ENCODE measurements around the gene EHMT2. TPM values are rescaled to one million over a fixed set of nuclear protein-coding genes. Genes with fewer than 3 reads are reported as not detected.

Gene EHMT2
- total and polyA plus RNA-seq, 2 of the 13 experiments (the other 11 are each of a cell fraction or from before 2014, with no cell fraction given) = 55.2 to 69.2 TPM

GRCh38 chr6:31834367-31835250 is 62.9 kb downstream of the EHMT2 start (continued):
- peak; percentile 51; the same call in 1 of the 2 replicates for TF ChIP-seq ZNF784 (CRISPR knock-in tag; IDR thresholded peaks at IDR 0.05; ENCODE audit: borderline replicate concordance)
- 0 out of 2 replicates have a peak, but pooled peaks have one; percentile 12 for TF ChIP-seq BHLHE40 (IDR thresholded peaks at IDR 0.05; ENCODE audit: low read length)
- TF ChIP-seq ZNF143 (CRISPR knock-in tag; IDR thresholded peaks at IDR 0.05) = peak; percentile 89
- peak; percentile 81 for TF ChIP-seq MLXIP (CRISPR knock-in tag; IDR thresholded peaks at IDR 0.05; ENCODE audit: borderline replicate concordance)
- no peak for TF ChIP-seq ZNF512 (CRISPR knock-in tag; IDR thresholded peaks at IDR 0.05)
- TF ChIP-seq ZNF883 (CRISPR knock-in tag; IDR thresholded peaks at IDR 0.05; ENCODE audit: not compliant biosample characterization) = peak; percentile 86
- 0 out of 2 replicates have a peak, but pooled peaks have one; percentile 87 for TF ChIP-seq GPN1 (CRISPR knock-in tag; IDR thresholded peaks at IDR 0.05; ENCODE audit: borderline replicate concordance)
- peak; percentile 90 for TF ChIP-seq ZNF572 (CRISPR knock-in tag; IDR thresholded peaks at IDR 0.05)
- no peak for TF ChIP-seq ELK4 (CRISPR knock-in tag; IDR thresholded peaks at IDR 0.05; ENCODE audit: borderline replicate concordance)
- TF ChIP-seq MAZ (IDR thresholded peaks at IDR 0.05; ENCODE audit: borderline replicate concordance, low read depth, low read length) = 0 out of 2 replicates have a peak, but pooled peaks have one; percentile 4
- peak; percentile 70 for TF ChIP-seq MAZ (CRISPR knock-in tag; IDR thresholded peaks at IDR 0.05; ENCODE audit: low read depth)
- peak; percentile 59; the same call in 1 of the 2 replicates for TF ChIP-seq CBX5 (CRISPR knock-in tag; IDR thresholded peaks at IDR 0.05; ENCODE audit: borderline replicate concordance)
- no peak for TF ChIP-seq ZBTB34 (CRISPR knock-in tag; IDR thresholded peaks at IDR 0.05)
- TF ChIP-seq NFIB (CRISPR knock-in tag; IDR thresholded peaks at IDR 0.05; ENCODE audit: borderline replicate concordance) = no peak
- peak; percentile 85 for TF ChIP-seq TOE1 (CRISPR knock-in tag; IDR thresholded peaks at IDR 0.05)
- TF ChIP-seq ZNF432 (CRISPR knock-in tag; IDR thresholded peaks at IDR 0.05; ENCODE audit: borderline replicate concordance) = no peak
- TF ChIP-seq RXRB (CRISPR knock-in tag; IDR thresholded peaks at IDR 0.05; ENCODE audit: borderline replicate concordance) = no peak; the same call in 1 of the 2 replicates
- TF ChIP-seq ZNF121 (CRISPR knock-in tag; IDR thresholded peaks at IDR 0.05) = no peak; the same call in 1 of the 2 replicates
- 0 out of 2 replicates have a peak, but pooled peaks have one; percentile 67 for TF ChIP-seq THYN1 (CRISPR knock-in tag; IDR thresholded peaks at IDR 0.05; ENCODE audit: borderline replicate concordance, low read depth)

Data from HepG2 (cell line).